Loucy (cell line): ENCODE measurements around the gene EPHB6.

ENCODE experiments used
- H2AFZ ChIP-seq: fragments of 200-600 bp; sonication (generic); 2 replicates; pipeline ENCODE4 v1.6.0; 2016; ENCODE audit warnings: antibody characterized with exemption, mild to moderate bottlenecking, low read length, moderate library complexity
- H3F3A ChIP-seq: fragments of 200-600 bp; 2 replicates; pipeline ENCODE4 v1.6.0; 2016; ENCODE audit warnings: antibody characterized with exemption, low read depth, mild to moderate bottlenecking
- H3K27me3 ChIP-seq: fragments of 200-600 bp; sonication (generic); 2 replicates; pipeline ENCODE4 v1.6.1; 2014; ENCODE audit warnings: low read length, mild to moderate bottlenecking; ENCODE audit not compliant: insufficient read depth, poor library complexity, severe bottlenecking
- H3K36me3 ChIP-seq: fragments of 200-600 bp; sonication (generic); 2 replicates; pipeline ENCODE4 v1.6.1; 2016; ENCODE audit warnings: low read length; ENCODE audit not compliant: insufficient read depth
- H3K4me1 ChIP-seq: fragments of 200-600 bp; sonication (generic); 2 replicates; pipeline ENCODE4 v1.5.1; 2014; ENCODE audit warnings: low read length, mild to moderate bottlenecking; ENCODE audit not compliant: insufficient read depth, poor library complexity, severe bottlenecking
- H3K4me2 ChIP-seq: fragments of 200-600 bp; sonication (generic); 2 replicates; pipeline ENCODE4 v1.6.0; 2014; ENCODE audit warnings: antibody characterized with exemption, low read length, low read depth, mild to moderate bottlenecking; ENCODE audit not compliant: poor library complexity, severe bottlenecking
- H3K4me3 ChIP-seq: fragments of 200-600 bp; sonication (generic); 2 replicates; pipeline ENCODE4 v1.5.1; 2014; ENCODE audit warnings: low read length, mild to moderate bottlenecking, mixed read lengths; ENCODE audit not compliant: poor library complexity, severe bottlenecking
- H3K79me2 ChIP-seq: fragments of 200-600 bp; sonication (generic); 2 replicates; pipeline ENCODE4 v1.6.1; 2014; ENCODE audit warnings: low read length; ENCODE audit not compliant: insufficient read depth
- H3K9ac ChIP-seq: fragments of 200-600 bp; sonication (generic); 2 replicates; pipeline ENCODE4 v1.6.0; 2014; ENCODE audit warnings: mild to moderate bottlenecking, low read depth, low read length, moderate library complexity; ENCODE audit not compliant: poor library complexity, severe bottlenecking
- H3K9me2 ChIP-seq: fragments of 200-600 bp; sonication (generic); replicated peaks from 2 replicates; pipeline ENCODE4 v1.6.1; 2016; ENCODE audit warnings: low read depth, low read length, mixed read lengths
- H3K9me3 ChIP-seq: fragments of 200-600 bp; sonication (generic); 2 replicates; pipeline ENCODE4 v1.6.1; 2014; ENCODE audit warnings: mild to moderate bottlenecking, antibody characterized with exemption, low read length, low read depth; ENCODE audit not compliant: insufficient read depth
- H4K20me1 ChIP-seq: fragments of 200-600 bp; sonication (generic); 2 replicates; pipeline ENCODE4 v1.6.0; 2014; ENCODE audit warnings: antibody characterized with exemption, low read length, mild to moderate bottlenecking; ENCODE audit not compliant: insufficient read depth, poor library complexity, severe bottlenecking
- CTCF ChIP-seq: fragments of 200-600 bp; sonication (generic); conservative IDR thresholded peaks from 2 replicates; pipeline ENCODE4 v1.5.1; 2014; ENCODE audit warnings: mild to moderate bottlenecking, antibody characterized with exemption, low read length
- EZH2phosphoT487 ChIP-seq: fragments of 200-600 bp; IDR thresholded peaks from 2 replicates; pipeline ENCODE4 v1.6.1; 2018; ENCODE audit warnings: antibody characterized with exemption, mild to moderate bottlenecking, moderate library complexity, borderline replicate concordance

The EPHB6 gene

GRCh38 chr7:142854372-142855113, at the start of gene EPHB6:
Gene EPHB6 (plus strand): TSS chr7:142855076. CDS start chr7:142863228, 8,152 bp downstream.
- Histone ChIP-seq H3K4me3 (peak within 1 kb of the TSS; percentile 91), H2AFZ (peak within 1 kb of the TSS; percentile 84), H3F3A (0 out of 2 replicates have a peak, but pooled peaks cover 3% of the 10 kb centered on the region), H3K9ac (peak within 1 kb of the TSS; percentile 98), H3K36me3 (no peaks in the 10 kb centered on the region), H3K9me2 (no peaks in the 10 kb centered on the region), H3K27me3 (no peaks in the 10 kb centered on the region), H3K4me1 (peaks cover 53% of the 10 kb centered on the region), H3K9me3 (no peaks in the 10 kb centered on the region), H4K20me1 (peaks cover 6% of the 10 kb centered on the region), H3K79me2 (peaks cover 40% of the 10 kb centered on the region), H3K4me2 (peak within 1 kb of the TSS; percentile 99)
- TF ChIP-seq EZH2phosphoT487 (no peak), CTCF (no peak)

DNA sequence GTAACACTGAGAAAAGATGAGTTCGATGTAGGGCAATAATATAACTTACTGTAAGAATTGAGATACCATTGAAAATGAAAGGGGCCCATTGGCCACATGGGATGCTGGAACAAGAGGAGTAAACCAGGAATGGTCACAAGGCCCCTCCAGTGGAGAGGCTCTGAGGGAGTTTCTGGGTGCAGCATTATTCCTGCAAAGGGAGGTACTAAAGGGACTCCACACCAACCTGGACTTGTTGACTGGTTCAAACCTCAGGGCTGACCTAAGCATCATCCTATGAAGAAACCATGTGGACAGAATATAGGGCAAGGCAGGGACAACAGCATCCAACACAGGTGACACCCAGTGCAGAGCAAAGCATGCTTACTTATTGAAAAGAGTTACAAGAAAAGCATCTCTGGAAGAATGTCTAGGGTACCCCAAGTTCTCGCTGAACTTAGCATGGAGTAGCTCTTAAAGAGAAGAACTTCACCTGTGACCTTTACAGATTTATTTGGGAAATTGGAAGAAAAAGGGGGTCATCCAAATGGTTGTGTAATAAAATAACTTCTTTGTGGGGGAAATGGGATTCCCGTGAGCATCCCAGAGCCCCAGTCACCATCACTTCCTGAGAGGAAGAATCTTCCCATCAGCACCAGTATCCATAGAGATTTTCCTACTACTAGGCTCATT, 49.4 kb upstream of the EPHB6 start:
- Histone ChIP-seq H3K79me2 (peaks cover 75% of the 10 kb centered on the region), H3K9ac (peak overlapping the region; percentile 100), H3K27me3 (no peaks in the 10 kb centered on the region), H3K36me3 (peaks cover 32% of the 10 kb centered on the region), H4K20me1 (no peaks in the 10 kb centered on the region), H3K4me3 (peak overlapping the region; percentile 56), H2AFZ (no peak overlapping the region), H3K9me3 (no peaks in the 10 kb centered on the region), H3K4me1 (peaks cover 93% of the 10 kb centered on the region), H3F3A (peaks cover 61% of the 10 kb centered on the region), H3K4me2 (peak overlapping the region; percentile 100), H3K9me2 (no peaks in the 10 kb centered on the region)
- TF ChIP-seq EZH2phosphoT487 (no peak), CTCF (no peak)

DNA sequence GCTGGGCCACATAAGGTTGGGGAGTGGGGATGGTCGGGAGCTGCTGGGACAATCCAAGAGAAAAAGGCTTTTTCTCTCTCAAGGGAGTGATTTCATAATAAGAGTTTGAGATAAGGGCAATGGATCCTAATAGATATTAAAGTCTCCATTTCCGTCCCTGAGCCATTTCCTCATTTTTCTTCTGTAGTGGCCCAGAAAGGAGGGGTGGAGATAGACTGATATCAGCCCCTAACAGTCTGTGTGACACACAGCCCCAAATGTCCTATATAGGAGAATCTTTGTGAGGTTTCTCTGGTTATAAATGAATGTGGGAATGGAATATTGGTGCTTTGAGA, 48.9 kb upstream of the EPHB6 start:
- TF ChIP-seq EZH2phosphoT487 (no peak), CTCF (no peak)
- no peaks in the 10 kb centered on the region for H3K27me3 ChIP-seq

More for the DNA sequence above, 48.9 kb upstream of the EPHB6 start:
- H3K9me2 ChIP-seq, result no peaks in the 10 kb centered on the region
- H4K20me1 ChIP-seq, result no peaks in the 10 kb centered on the region
- H3K4me2 ChIP-seq, result peak overlapping the region; percentile 100
- peak overlapping the region; percentile 56 for H3K4me3 ChIP-seq
- H3K36me3 ChIP-seq, result peaks cover 27% of the 10 kb centered on the region
- H3K79me2 ChIP-seq, result peaks cover 74% of the 10 kb centered on the region
- H3K9me3 ChIP-seq, result no peaks in the 10 kb centered on the region
- peak overlapping the region; percentile 100 for H3K9ac ChIP-seq
- peaks cover 93% of the 10 kb centered on the region for H3K4me1 ChIP-seq
- peaks cover 59% of the 10 kb centered on the region for H3F3A ChIP-seq
- no peak overlapping the region for H2AFZ ChIP-seq
